IMR-90 (cell line): ENCODE measurements around the gene PLEKHH1. TPM values are rescaled to one million over a fixed set of nuclear protein-coding genes. Genes with fewer than 3 reads are reported as not detected.
A peak's percentile ranks its signal among the peaks of the same experiment; 100 is the strongest.

ENCODE experiments used
- ATAC-seq: fragments of 200-7000 bp; cut with Tn5 transposase; 2 replicates; pipeline ENCODE4 v1.9.1; 2020; ENCODE audit warnings: low read depth, mild to moderate bottlenecking, moderate library complexity
- BruUV-seq: library from RNA; stranded (reverse); fragments of 400-500 nt; replicated peaks from 2 replicates; lab custom pipeline; 2021; lab: Mats Ljungman, UMichigan
- CTCF ChIA-PET: fragments of 300-600 bp; formaldehyde crosslinking; extraction: SDS; loops from one replicate; lab custom pipeline; 2021; ENCODE audit warnings: antibody characterized with exemption; lab: Yijun Ruan, JAX
- POLR2A ChIA-PET: fragments of 300-600 bp; sonication (Branson Sonifier 250); formaldehyde crosslinking; loops from one replicate; lab custom pipeline; 2022; ENCODE audit warnings: antibody characterized with exemption; ENCODE audit not compliant: unreplicated experiment; lab: Charles Lee
- DNase-seq: peaks from one replicate; pipeline ENCODE4 v3.0.0; 2013
- H2AFZ ChIP-seq: replicated peaks from 2 replicates; pipeline ENCODE3; 2013; ENCODE audit warnings: low read length, mild to moderate bottlenecking; ENCODE audit not compliant: poor library complexity
- H2AK5ac ChIP-seq: 2 replicates; pipeline ENCODE4 v1.6.1; 2013; ENCODE audit warnings: low read depth, low read length, inconsistent platforms
- H2AK9ac ChIP-seq: replicated peaks from 2 replicates; pipeline ENCODE3; 2013; ENCODE audit warnings: mild to moderate bottlenecking, low read depth, low read length, moderate library complexity; ENCODE audit not compliant: poor library complexity
- H2BK120ac ChIP-seq: 2 replicates; pipeline ENCODE4 v1.6.1; 2013; ENCODE audit warnings: low read depth, low read length, inconsistent platforms
- H2BK15ac ChIP-seq: 3 replicates; pipeline ENCODE4 v1.6.1; 2013; ENCODE audit warnings: low read depth, low read length, inconsistent platforms
- H2BK20ac ChIP-seq: 2 replicates; pipeline ENCODE4 v1.6.1; 2013; ENCODE audit warnings: low read depth, mild to moderate bottlenecking, inconsistent platforms, low read length, moderate library complexity
- H2BK5ac ChIP-seq: 2 replicates; pipeline ENCODE4 v1.6.1; 2013; ENCODE audit warnings: mild to moderate bottlenecking, low read depth, low read length, inconsistent platforms; ENCODE audit not compliant: poor library complexity, severe bottlenecking
- H3K14ac ChIP-seq: replicated peaks from 2 replicates; pipeline ENCODE4 v1.6.1; 2013; ENCODE audit warnings: low read depth, low read length, inconsistent platforms
- H3K18ac ChIP-seq: 2 replicates; pipeline ENCODE4 v1.6.1; 2013; ENCODE audit warnings: low read depth, low read length, control low read depth
- H3K23ac ChIP-seq: 2 replicates; pipeline ENCODE4 v1.6.1; 2013; ENCODE audit warnings: low read depth, low read length, inconsistent platforms
- H3K27ac ChIP-seq: 2 replicates; pipeline ENCODE4 v1.5.1; 2013; ENCODE audit warnings: mild to moderate bottlenecking, control low read depth, low read length; ENCODE audit not compliant: insufficient read depth
- H3K27me3 ChIP-seq: 2 replicates; pipeline ENCODE4 v1.6.1; 2013; ENCODE audit warnings: low read length; ENCODE audit not compliant: control insufficient read depth, insufficient read depth
- H3K36me3 ChIP-seq: 2 replicates; pipeline ENCODE4 v1.6.1; 2013; ENCODE audit warnings: low read length, mixed read lengths; ENCODE audit not compliant: control insufficient read depth, insufficient read depth
- H3K4ac ChIP-seq: 2 replicates; pipeline ENCODE4 v1.6.1; 2013; ENCODE audit warnings: low read depth, low read length, inconsistent platforms
- H3K4me1 ChIP-seq: 2 replicates; pipeline ENCODE4 v1.6.1; 2013; ENCODE audit warnings: low read length, mixed read lengths; ENCODE audit not compliant: control insufficient read depth, insufficient read depth
- H3K4me2 ChIP-seq: 2 replicates; pipeline ENCODE4 v1.6.1; 2013; ENCODE audit warnings: low read depth, mild to moderate bottlenecking, control low read depth, low read length, moderate library complexity
- H3K4me3 ChIP-seq: 2 replicates; pipeline ENCODE4 v1.5.1; 2013; ENCODE audit warnings: low read depth, mild to moderate bottlenecking, control low read depth, low read length, moderate library complexity; ENCODE audit not compliant: insufficient read depth
- H3K56ac ChIP-seq: 2 replicates; pipeline ENCODE4 v1.6.1; 2013; ENCODE audit warnings: low read length, inconsistent platforms; ENCODE audit not compliant: insufficient read depth; ENCODE audit errors: extremely low read depth
- H3K79me1 ChIP-seq, 2 experiments: 2 replicates each; pipeline ENCODE4 v1.6.1; 2013; ENCODE audit warnings: low read length in 2 of 2, inconsistent platforms in 1 of 2, low read depth in 1 of 2
- H3K9ac ChIP-seq: 2 replicates; pipeline ENCODE4 v1.6.1; 2013; ENCODE audit warnings: low read depth, low read length, control low read depth
- H3K9me1 ChIP-seq: 2 replicates; pipeline ENCODE4 v1.6.1; 2013; ENCODE audit warnings: low read length, inconsistent platforms; ENCODE audit not compliant: insufficient read depth
- H3K9me3 ChIP-seq: 2 replicates; pipeline ENCODE4 v1.6.1; 2013; ENCODE audit warnings: low read length; ENCODE audit not compliant: control insufficient read depth, insufficient read depth
- H4K20me1 ChIP-seq: 2 replicates; pipeline ENCODE4 v1.6.1; 2013; ENCODE audit warnings: low read length, inconsistent platforms; ENCODE audit not compliant: insufficient read depth
- H4K5ac ChIP-seq: 2 replicates; pipeline ENCODE4 v1.6.1; 2013; ENCODE audit warnings: mild to moderate bottlenecking, low read depth, low read length, control low read depth
- H4K8ac ChIP-seq, 2 experiments: 2 replicates each; pipeline ENCODE4 v1.6.1; 2013; ENCODE audit warnings: low read depth in 2 of 2, low read length in 2 of 2, control low read depth in 1 of 2, inconsistent platforms in 1 of 2
- H4K91ac ChIP-seq: 2 replicates; pipeline ENCODE4 v1.6.1; 2013; ENCODE audit warnings: low read depth, low read length, inconsistent platforms; ENCODE audit not compliant: insufficient read depth
- BHLHE40 ChIP-seq: fragments of 150-350 bp; IDR thresholded peaks from 2 replicates; pipeline ENCODE4 v1.6.1; 2016; ENCODE audit warnings: mild to moderate bottlenecking, low read depth, low read length
- CEBPB ChIP-seq: IDR thresholded peaks from 2 replicates; pipeline ENCODE4 v1.6.1; 2012; ENCODE audit warnings: low read depth, low read length, improper control_type of control experiment
- FOS ChIP-seq: fragments of 150-350 bp; IDR thresholded peaks from 2 replicates; pipeline ENCODE4 v1.6.1; 2016; ENCODE audit warnings: low read depth, low read length
- NFE2L2 ChIP-seq: fragments of 150-350 bp; IDR thresholded peaks from 2 replicates; pipeline ENCODE4 v1.6.1; 2016; ENCODE audit warnings: low read depth, mild to moderate bottlenecking, low read length
- RAD21 ChIP-seq: IDR thresholded peaks from 2 replicates; pipeline ENCODE4 v1.6.1; 2012; ENCODE audit warnings: low read length, improper control_type of control experiment
- RFX5 ChIP-seq: IDR thresholded peaks from 2 replicates; pipeline ENCODE4 v1.8.0; 2012; ENCODE audit warnings: low read depth, mild to moderate bottlenecking, low read length, moderate library complexity
- SMC3 ChIP-seq: fragments of 150-350 bp; IDR thresholded peaks from 2 replicates; pipeline ENCODE4 v1.6.1; 2016; ENCODE audit warnings: low read depth, mild to moderate bottlenecking, antibody characterized with exemption, low read length, moderate library complexity
- USF2 ChIP-seq: fragments of 150-350 bp; IDR thresholded peaks from 2 replicates; pipeline ENCODE4 v1.6.1; 2017; ENCODE audit warnings: mild to moderate bottlenecking, antibody characterized with exemption, low read length, low read depth
- WGBS, 2 experiments: methylation state at CpG; one replicate each; pipeline versions ENCODE4 v1.1.5 to v1.1.7; 2013; ENCODE audit warnings: missing lambda C conversion rate in 2 of 2; ENCODE audit not compliant: insufficient read length in 1 of 2; ENCODE audit errors: extremely low coverage in 2 of 2; 5-methylcytosine and 5-hydroxymethylcytosine counted together
- dilution Hi-C: fragments of 300-500 bp; cut with HindIII; formaldehyde crosslinking; loops from one replicate; pipeline ENCODE4 v1.14.3; 2018; ENCODE audit warnings: low sequenced_read_pairs; ENCODE audit not compliant: unreplicated experiment
- in situ Hi-C: fragments of 300-500 bp; cut with MboI; formaldehyde crosslinking; loops from 3 replicates; pipeline ENCODE4 v1.14.3; 2019; ENCODE audit warnings: low sequenced_read_pairs, inconsistent platforms, mixed read lengths
- intact Hi-C: fragments of 100-400 bp; cut with micrococcal nuclease; formaldehyde crosslinking; loops from 2 replicates; pipeline ENCODE4 v1.10.0; 2022
- polyA plus RNA-seq, 3 experiments: library from polyadenylated mRNA; depleted of rRNA; stranded (reverse); fragments of >200 nt; gene quantifications; 2 replicates each; pipeline ENCODE4 v1.2.3, GENCODE V29; 2012; ENCODE audit warnings: low replicate concordance in 1 of 3
- total RNA-seq: library from RNA; depleted of rRNA; stranded (reverse); fragments of >200 nt; gene quantifications from 2 replicates; pipeline ENCODE4 v1.2.3, GENCODE V29; 2012

Gene PLEKHH1
- total and polyA plus RNA-seq, 2 of the 4 experiments (the other 2 are of a cell fraction) = under 0.01 to 0.34 TPM

GRCh38 chr14:67483579-67484285, 49.4 kb upstream of the PLEKHH1 start:
- Histone ChIP-seq H3K27ac (no peak overlapping the region), H3K27me3 (peaks cover 34% of the 10 kb centered on the region), H3K23ac (no peak overlapping the region), H2BK20ac (no peak overlapping the region), H4K20me1 (no peaks in the 10 kb centered on the region), H3K14ac (no peak overlapping the region), H3K9me1 (no peaks in the 10 kb centered on the region), H3K4me2 (no peak overlapping the region), H3K56ac (no peak overlapping the region), H3K4ac (no peak overlapping the region), H3K18ac (no peak overlapping the region), H2BK120ac (no peak overlapping the region), H3K9ac (no peak overlapping the region), H3K4me3 (no peak overlapping the region), H4K8ac (no peak overlapping the region), H2AK5ac (no peak overlapping the region), H4K91ac (no peak overlapping the region), H3K79me1 (no peaks in the 10 kb centered on the region), H2AK9ac (no peak overlapping the region), H3K36me3 (no peaks in the 10 kb centered on the region), H2BK15ac (no peak overlapping the region), H2BK5ac (no peak overlapping the region), H3K9me3 (no peaks in the 10 kb centered on the region), H2AFZ (peak overlapping the region; percentile 49), H4K5ac (no peak overlapping the region), H3K4me1 (no peaks in the 10 kb centered on the region)
- no peak for ATAC-seq
- dilution Hi-C loops = no loop called here
- intact Hi-C loops = no loop called here
- CTCF ChIA-PET = no interaction called here
- WGBS, 2 experiments = 30% methylated on average over 4 of the region's 8 CpGs; no CpG with 5 or more reads in 1 of the 2 experiments
- no TSS peak for BruUV-seq
- no peak for TF ChIP-seq RFX5
- no peak for TF ChIP-seq USF2
- TF ChIP-seq RAD21 = no peak
- no peak for TF ChIP-seq NFE2L2
- TF ChIP-seq CEBPB = no peak
- TF ChIP-seq BHLHE40 = no peak
- TF ChIP-seq FOS = no peak
- no peak for TF ChIP-seq SMC3
- DNase-seq = no peak
- in situ Hi-C loops = no loop called here
- POLR2A ChIA-PET = no interaction called here
